Keratinocyte (primary cell): ENCODE results near the gene TAMALIN. TPM values are rescaled to one million over a fixed set of nuclear protein-coding genes. Genes with fewer than 3 reads are reported as not detected.
A peak's percentile ranks its signal among the peaks of the same experiment; 100 is the strongest.

Experiments used
- DNase-seq: peaks from one replicate; pipeline ENCODE4 v3.0.0-alpha.2; 2011; ENCODE audit warnings: low read depth, missing footprints, low spot score
- FAIRE-seq: peaks from 2 replicates; lab custom pipeline; 2011; peaks lifted over from hg19 to GRCh38; lab: Jason Lieb, UNC
- H2AFZ ChIP-seq: 2 replicates; pipeline ENCODE4 v1.6.0; 2012; ENCODE audit warnings: low read length, control low read depth, inconsistent platforms; ENCODE audit not compliant: control insufficient read depth
- H3K27ac ChIP-seq: 2 replicates; pipeline ENCODE4 v1.5.1; 2011; ENCODE audit warnings: low read length; ENCODE audit not compliant: control insufficient read depth, insufficient read depth
- H3K27me3 ChIP-seq: 3 replicates; pipeline ENCODE4 v1.6.0; 2011; ENCODE audit warnings: low read length; ENCODE audit not compliant: control insufficient read depth, insufficient read depth; ENCODE audit errors: extremely low read depth
- H3K36me3 ChIP-seq, 2 experiments: 2 replicates in 1 of 2; 3 replicates in 1 of 2; pipeline ENCODE4 v1.5.1; 2011; ENCODE audit warnings: low read length in 2 of 2, mild to moderate bottlenecking in 1 of 2; ENCODE audit not compliant: control insufficient read depth in 2 of 2, insufficient read depth in 2 of 2; ENCODE audit errors: extremely low read depth in 1 of 2
- H3K4me1 ChIP-seq: 3 replicates; pipeline ENCODE4 v1.5.1; 2011; ENCODE audit warnings: low read length; ENCODE audit not compliant: control insufficient read depth, insufficient read depth; ENCODE audit errors: extremely low read depth
- H3K4me2 ChIP-seq: 3 replicates; pipeline ENCODE4 v1.6.0; 2011; ENCODE audit warnings: low read depth, low read length; ENCODE audit not compliant: control insufficient read depth, insufficient read depth; ENCODE audit errors: extremely low read depth
- H3K4me3 ChIP-seq, 3 experiments: fragments of 200-600 bp in 1 of 3; sonication (generic) in 1 of 3; 2 replicates in 2 of 3; 3 replicates in 1 of 3; pipeline ENCODE4 v1.5.1; 2011 to 2016; ENCODE audit warnings: low read length in 3 of 3, mild to moderate bottlenecking in 3 of 3, control low read depth in 2 of 3, inconsistent platforms in 1 of 3, low read depth in 1 of 3, mixed read lengths in 1 of 3, mixed run types in 1 of 3, moderate library complexity in 1 of 3; ENCODE audit not compliant: control insufficient read depth in 2 of 3, insufficient read depth in 2 of 3; ENCODE audit errors: extremely low read depth in 1 of 3
- H3K79me2 ChIP-seq: 2 replicates; pipeline ENCODE4 v1.6.0; 2012; ENCODE audit warnings: low read length; ENCODE audit not compliant: control insufficient read depth, insufficient read depth
- H3K9ac ChIP-seq: 3 replicates; pipeline ENCODE4 v1.6.0; 2011; ENCODE audit warnings: low read length; ENCODE audit not compliant: control insufficient read depth, insufficient read depth; ENCODE audit errors: extremely low read depth
- H3K9me1 ChIP-seq: 3 replicates; pipeline ENCODE4 v1.6.0; 2011; ENCODE audit warnings: low read length; ENCODE audit not compliant: control insufficient read depth, insufficient read depth; ENCODE audit errors: extremely low read depth
- H3K9me3 ChIP-seq: 2 replicates; pipeline ENCODE4 v1.5.1; 2012; ENCODE audit warnings: low read depth, low read length; ENCODE audit not compliant: control insufficient read depth
- H4K20me1 ChIP-seq: 3 replicates; pipeline ENCODE4 v1.6.0; 2011; ENCODE audit warnings: low read length; ENCODE audit not compliant: control insufficient read depth, insufficient read depth; ENCODE audit errors: extremely low read depth
- EZH2 ChIP-seq: IDR thresholded peaks from one replicate; pipeline ENCODE4 v1.6.1; 2012; ENCODE audit warnings: inconsistent platforms, mild to moderate bottlenecking, low read length, moderate library complexity
- dilution Hi-C: fragments of 300-500 bp; cut with MboI; formaldehyde crosslinking; loops from one replicate; pipeline ENCODE4 v1.7.0; 2020; ENCODE audit warnings: low sequenced_read_pairs; ENCODE audit not compliant: extremely low pct_ligation_motif_present
- polyA plus RNA-seq, 5 experiments: library from polyadenylated mRNA; depleted of rRNA in 3 of 5; stranded (reverse) in 3 of 5; stranded (forward) in 1 of 5; unstranded in 1 of 5; fragments of >200 nt; gene quantifications; 1 replicate in 1 of 5; 2 replicates in 3 of 5; 3 replicates in 1 of 5; pipeline versions ENCODE4 v1.2.1 to v1.2.3, GENCODE V29; 2011 to 2012; ENCODE audit warnings: missing spikeins in 2 of 5, low read depth in 1 of 5, low replicate concordance in 1 of 5
- TF ChIP-seq, protein P1 (sequence below), 3 experiments: IDR thresholded peaks in 1 of 3; conservative IDR thresholded peaks in 1 of 3; optimal IDR thresholded peaks in 1 of 3; 2 replicates in 2 of 3; 3 replicates in 1 of 3; pipeline versions ENCODE3 to v1.5.1; 2011; ENCODE audit warnings: low read length in 3 of 3, mild to moderate bottlenecking in 3 of 3, moderate library complexity in 2 of 3, control low read depth in 1 of 3, inconsistent platforms in 1 of 3; ENCODE audit not compliant: insufficient read depth in 2 of 3; ENCODE audit errors: extremely low read depth in 1 of 3

Gene TAMALIN
- polyA plus RNA-seq, 1 donor (not counting 4 experiments of a cell fraction or from before 2014, with no cell fraction given), result 0.54 TPM

DNA sequence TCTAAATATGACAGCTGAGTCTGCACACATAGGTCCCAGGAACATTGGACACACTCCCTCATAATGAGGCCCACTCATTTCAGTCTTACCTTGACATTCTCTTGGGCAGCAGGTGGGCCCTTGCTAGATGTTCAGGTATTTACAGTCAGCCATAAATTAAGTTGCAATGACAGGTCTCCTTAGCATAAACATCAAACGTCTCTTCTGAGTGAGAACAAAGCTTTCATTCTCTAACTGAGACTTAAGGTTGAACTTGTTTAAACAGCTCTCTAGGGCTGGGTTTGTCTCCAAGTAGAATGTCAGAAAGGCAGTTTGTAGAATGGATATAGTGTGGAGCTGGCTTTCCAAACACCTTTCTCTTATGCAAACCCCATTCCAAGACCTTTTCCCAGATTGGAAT lies 44.9 kb upstream of the TAMALIN start:
- no peak overlapping the region for H2AFZ ChIP-seq
- H3K36me3 ChIP-seq, result peaks cover 0 to 2% of the 10 kb centered on the region in 2 experiments
- peak overlapping the region in 1 of 3 experiments; percentile 28 for H3K4me3 ChIP-seq
- H3K4me1 ChIP-seq, result peaks cover 16% of the 10 kb centered on the region
- H3K79me2 ChIP-seq, result peaks cover 65% of the 10 kb centered on the region
- peak; percentile 81 for FAIRE-seq
- H4K20me1 ChIP-seq, result no peaks in the 10 kb centered on the region
- no peaks in the 10 kb centered on the region for H3K9me1 ChIP-seq
- no peaks in the 10 kb centered on the region for H3K27me3 ChIP-seq
- peak overlapping the region; percentile 2 for H3K9ac ChIP-seq
- H3K9me3 ChIP-seq, result no peaks in the 10 kb centered on the region
- dilution Hi-C loops, result no loop called here
- peak overlapping the region; percentile 24 for H3K4me2 ChIP-seq
- no peak for DNase-seq
- peak overlapping the region; percentile 32 for H3K27ac ChIP-seq
- TF ChIP-seq, protein P1, sequence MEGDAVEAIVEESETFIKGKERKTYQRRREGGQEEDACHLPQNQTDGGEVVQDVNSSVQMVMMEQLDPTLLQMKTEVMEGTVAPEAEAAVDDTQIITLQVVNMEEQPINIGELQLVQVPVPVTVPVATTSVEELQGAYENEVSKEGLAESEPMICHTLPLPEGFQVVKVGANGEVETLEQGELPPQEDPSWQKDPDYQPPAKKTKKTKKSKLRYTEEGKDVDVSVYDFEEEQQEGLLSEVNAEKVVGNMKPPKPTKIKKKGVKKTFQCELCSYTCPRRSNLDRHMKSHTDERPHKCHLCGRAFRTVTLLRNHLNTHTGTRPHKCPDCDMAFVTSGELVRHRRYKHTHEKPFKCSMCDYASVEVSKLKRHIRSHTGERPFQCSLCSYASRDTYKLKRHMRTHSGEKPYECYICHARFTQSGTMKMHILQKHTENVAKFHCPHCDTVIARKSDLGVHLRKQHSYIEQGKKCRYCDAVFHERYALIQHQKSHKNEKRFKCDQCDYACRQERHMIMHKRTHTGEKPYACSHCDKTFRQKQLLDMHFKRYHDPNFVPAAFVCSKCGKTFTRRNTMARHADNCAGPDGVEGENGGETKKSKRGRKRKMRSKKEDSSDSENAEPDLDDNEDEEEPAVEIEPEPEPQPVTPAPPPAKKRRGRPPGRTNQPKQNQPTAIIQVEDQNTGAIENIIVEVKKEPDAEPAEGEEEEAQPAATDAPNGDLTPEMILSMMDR (optimal IDR thresholded peaks at IDR 0.05 in 1 of 3, IDR thresholded peaks at IDR 0.05 in 1 of 3, conservative IDR thresholded peaks at IDR 0.05 in 1 of 3; ENCODE audit: extremely low read depth in 1 of 3, insufficient read depth in 2 of 3, low read length in 3 of 3), result no peak
- no peak for TF ChIP-seq EZH2

- no peak for TF ChIP-seq EZH2
- TF ChIP-seq, protein P1 (optimal IDR thresholded peaks at IDR 0.05 in 1 of 3, IDR thresholded peaks at IDR 0.05 in 1 of 3, conservative IDR thresholded peaks at IDR 0.05 in 1 of 3; ENCODE audit: extremely low read depth in 1 of 3, insufficient read depth in 2 of 3, low read length in 3 of 3), result no peak
- dilution Hi-C loops, result no loop called here
- no peak for FAIRE-seq
- no peaks in the 10 kb centered on the region for H3K9me1 ChIP-seq
- DNase-seq, result no peak
- peak overlapping the region; percentile 49 for H3K27ac ChIP-seq
- H3K9me3 ChIP-seq, result no peaks in the 10 kb centered on the region
- H3K27me3 ChIP-seq, result no peaks in the 10 kb centered on the region
- H2AFZ ChIP-seq, result no peak overlapping the region
- peaks cover 0 to 3% of the 10 kb centered on the region in 2 experiments for H3K36me3 ChIP-seq
- no peak overlapping the region for H3K4me3 ChIP-seq
- H3K9ac ChIP-seq, result no peak overlapping the region
- no peak overlapping the region for H3K4me2 ChIP-seq
- no peaks in the 10 kb centered on the region for H4K20me1 ChIP-seq
- H3K4me1 ChIP-seq, result peaks cover 16% of the 10 kb centered on the region
- H3K79me2 ChIP-seq, result peaks cover 59% of the 10 kb centered on the region
Measured at GRCh38 chr12:51962737-51963136, 44.0 kb upstream of the TAMALIN start.
